Cardiac muscle cell (in vitro differentiated cells and primary cell): ENCODE measurements around the gene FAM83C. TPM values are rescaled to one million over a fixed set of nuclear protein-coding genes. Genes with fewer than 3 reads are reported as not detected.
A peak's percentile ranks its signal among the peaks of the same experiment; 100 is the strongest.

Source experiments
- DNase-seq, 2 donors: peaks; one replicate each; pipeline versions ENCODE4 v3.0.0 to v3.0.0-alpha.2; 2010 to 2017; ENCODE audit warnings: low read depth in 1 of 2, low spot score in 1 of 2
- H3K27ac ChIP-seq: fragments of 200-600 bp; sonication (generic); 2 replicates; pipeline ENCODE4 v1.5.1; 2016
- H3K27me3 ChIP-seq: fragments of 200-600 bp; sonication (generic); 2 replicates; pipeline ENCODE4 v1.6.0; 2016; ENCODE audit warnings: control low read depth
- H3K36me3 ChIP-seq: fragments of 200-600 bp; sonication (generic); 2 replicates; pipeline ENCODE4 v1.5.1; 2016; ENCODE audit warnings: control low read depth
- H3K4me1 ChIP-seq: fragments of 200-600 bp; sonication (generic); 2 replicates; pipeline ENCODE4 v1.8.1; 2017; ENCODE audit warnings: low read depth, mild to moderate bottlenecking, mixed run types
- H3K4me3 ChIP-seq: fragments of 200-600 bp; sonication (generic); 2 replicates; pipeline ENCODE4 v1.5.1; 2016; ENCODE audit warnings: mild to moderate bottlenecking
- H3K9me3 ChIP-seq: fragments of 200-600 bp; sonication (generic); 2 replicates; pipeline ENCODE4 v1.5.1; 2017; ENCODE audit warnings: low read depth, mild to moderate bottlenecking, control low read depth
- polyA plus RNA-seq: library from polyadenylated mRNA; unstranded; fragments of >200 nt; fragmentation: Nextera tagmentation; extraction: Ambion mirVana; gene quantifications from 2 replicates; pipeline ENCODE4 v1.2.1, GENCODE V29; 2016
- total RNA-seq: library from RNA; depleted of rRNA; stranded (reverse); fragments of >200 nt; gene quantifications from 2 replicates; pipeline ENCODE4 v1.2.3, GENCODE V29; 2016
- TF ChIP-seq, protein P1 (sequence below): IDR thresholded peaks from 2 replicates; pipeline ENCODE4 v1.5.1; 2012; ENCODE audit warnings: low read depth, mild to moderate bottlenecking, low read length

The FAM83C gene
- total and polyA plus RNA-seq, 2 experiments from 2014 or later: not detected

DNA sequence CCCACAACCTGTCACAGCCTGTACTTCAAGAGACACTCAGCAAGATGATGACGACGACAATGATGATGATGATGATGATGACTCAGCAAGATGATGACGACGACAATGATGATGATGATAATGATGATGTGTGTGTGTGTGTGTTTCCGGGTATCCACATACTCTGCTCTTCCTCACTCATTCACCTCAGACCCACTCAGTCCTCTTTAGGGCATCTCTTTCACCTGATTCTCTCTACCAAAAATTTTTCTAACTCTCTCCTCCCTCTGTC, 6.5 kb downstream of the FAM83C start:
- TF ChIP-seq, protein P1, sequence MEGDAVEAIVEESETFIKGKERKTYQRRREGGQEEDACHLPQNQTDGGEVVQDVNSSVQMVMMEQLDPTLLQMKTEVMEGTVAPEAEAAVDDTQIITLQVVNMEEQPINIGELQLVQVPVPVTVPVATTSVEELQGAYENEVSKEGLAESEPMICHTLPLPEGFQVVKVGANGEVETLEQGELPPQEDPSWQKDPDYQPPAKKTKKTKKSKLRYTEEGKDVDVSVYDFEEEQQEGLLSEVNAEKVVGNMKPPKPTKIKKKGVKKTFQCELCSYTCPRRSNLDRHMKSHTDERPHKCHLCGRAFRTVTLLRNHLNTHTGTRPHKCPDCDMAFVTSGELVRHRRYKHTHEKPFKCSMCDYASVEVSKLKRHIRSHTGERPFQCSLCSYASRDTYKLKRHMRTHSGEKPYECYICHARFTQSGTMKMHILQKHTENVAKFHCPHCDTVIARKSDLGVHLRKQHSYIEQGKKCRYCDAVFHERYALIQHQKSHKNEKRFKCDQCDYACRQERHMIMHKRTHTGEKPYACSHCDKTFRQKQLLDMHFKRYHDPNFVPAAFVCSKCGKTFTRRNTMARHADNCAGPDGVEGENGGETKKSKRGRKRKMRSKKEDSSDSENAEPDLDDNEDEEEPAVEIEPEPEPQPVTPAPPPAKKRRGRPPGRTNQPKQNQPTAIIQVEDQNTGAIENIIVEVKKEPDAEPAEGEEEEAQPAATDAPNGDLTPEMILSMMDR: no peak
- Histone ChIP-seq H3K27me3 (no peaks in the 10 kb centered on the region), H3K4me1 (peaks cover 6% of the 10 kb centered on the region), H3K9me3 (no peaks in the 10 kb centered on the region), H3K36me3 (peaks cover 6% of the 10 kb centered on the region), H3K4me3 (no peak overlapping the region), H3K27ac (no peak overlapping the region)
- no peak for DNase-seq

DNA sequence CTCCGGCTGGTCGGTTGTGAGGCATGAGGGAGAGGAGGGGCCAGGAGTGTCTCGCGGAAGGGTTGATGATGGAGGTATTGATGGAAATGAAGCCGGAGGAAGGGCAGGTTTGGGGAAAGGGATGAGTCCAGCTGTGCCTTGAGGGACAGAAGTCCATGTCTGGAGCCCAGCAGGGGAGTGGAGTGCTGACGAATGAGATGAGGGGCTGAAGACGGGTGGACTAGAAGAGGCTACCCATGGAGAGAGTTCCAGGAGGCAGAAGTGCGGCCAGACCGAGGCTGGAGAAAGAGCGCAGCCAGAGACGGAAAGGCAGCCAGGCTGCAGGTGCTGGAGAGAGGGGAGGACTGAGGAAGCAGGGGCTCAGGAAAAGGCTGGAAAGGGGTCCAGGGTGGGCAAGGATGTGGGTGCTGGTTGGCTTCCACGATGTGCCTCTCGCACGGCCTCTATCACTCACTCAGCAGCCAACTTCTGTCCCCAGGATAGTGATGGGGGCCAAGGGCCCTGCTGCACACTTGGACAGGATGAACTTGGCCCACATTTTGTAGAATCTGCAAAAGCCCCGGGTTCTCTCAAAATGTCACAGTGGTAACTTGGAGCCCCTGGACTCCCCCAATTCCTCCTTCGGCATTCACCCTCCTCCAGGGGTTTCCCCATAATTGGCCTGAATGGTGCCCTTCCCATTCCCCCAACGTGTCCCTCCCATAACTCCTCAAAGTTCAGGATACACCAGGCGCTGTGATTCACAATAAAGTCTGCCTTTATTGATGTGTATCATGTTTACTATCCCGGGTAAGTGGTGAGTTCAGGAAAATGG, 7.0 kb downstream of the FAM83C start:
- TF ChIP-seq, protein P1: no peak
- peaks cover 6% of the 10 kb centered on the region for H3K4me1 ChIP-seq
- peak overlapping the region; percentile 32 for H3K27ac ChIP-seq
- H3K27me3 ChIP-seq: no peaks in the 10 kb centered on the region
- peak overlapping the region; percentile 64 for H3K4me3 ChIP-seq
- peaks cover 12% of the 10 kb centered on the region for H3K36me3 ChIP-seq
- DNase-seq: no peak
- no peaks in the 10 kb centered on the region for H3K9me3 ChIP-seq

DNA sequence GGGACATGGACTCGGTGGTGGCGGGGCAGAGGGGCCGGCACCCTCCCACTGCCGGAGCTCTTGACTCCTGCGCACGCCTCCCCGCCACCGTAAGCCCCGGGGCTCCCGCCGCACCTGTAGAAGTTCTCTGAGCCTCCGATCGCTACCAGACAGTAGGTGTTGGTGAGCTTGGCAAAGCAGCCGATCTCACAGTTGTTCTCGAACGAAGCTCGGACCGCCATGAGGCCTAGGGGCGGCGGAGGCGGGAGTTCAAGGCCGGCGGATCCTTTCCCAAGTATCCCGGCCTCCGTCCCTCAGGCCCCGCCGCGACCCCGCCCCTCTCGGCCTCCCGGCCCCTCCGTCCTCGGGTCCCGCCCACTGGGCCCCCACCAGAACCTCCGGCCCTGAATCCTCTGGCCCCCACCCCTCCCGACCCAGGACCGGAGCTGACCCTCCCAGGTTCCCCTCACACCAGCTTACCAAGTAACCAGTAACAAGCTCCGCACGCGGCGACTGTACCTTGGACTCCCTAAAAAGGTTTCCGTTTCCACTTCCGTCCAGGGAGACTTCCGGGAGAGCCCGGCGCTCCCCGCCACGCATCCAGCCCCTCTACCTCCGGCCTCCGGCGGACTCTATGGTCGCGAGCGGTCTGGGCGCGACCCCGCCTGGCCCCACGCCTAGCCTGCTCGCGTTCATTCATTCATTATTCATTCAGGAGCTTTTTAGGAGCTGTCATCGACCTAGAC, 7.8 kb downstream of the FAM83C start, which contains the start of gene EIF6:
EIF6 (minus strand) TSS at position 506 of the 725 bp plus-strand sequence; CDS start at position 221, 285 bp downstream.
- DNase-seq: peak; percentile 89 to 95
- Histone ChIP-seq H3K27ac (peak within 1 kb of the TSS; percentile 86), H3K4me1 (peaks cover 6% of the 10 kb centered on the region), H3K9me3 (no peaks in the 10 kb centered on the region), H3K27me3 (no peaks in the 10 kb centered on the region), H3K36me3 (peaks cover 15% of the 10 kb centered on the region), H3K4me3 (peak within 1 kb of the TSS; percentile 64)
- TF ChIP-seq, protein P1: no peak

DNA sequence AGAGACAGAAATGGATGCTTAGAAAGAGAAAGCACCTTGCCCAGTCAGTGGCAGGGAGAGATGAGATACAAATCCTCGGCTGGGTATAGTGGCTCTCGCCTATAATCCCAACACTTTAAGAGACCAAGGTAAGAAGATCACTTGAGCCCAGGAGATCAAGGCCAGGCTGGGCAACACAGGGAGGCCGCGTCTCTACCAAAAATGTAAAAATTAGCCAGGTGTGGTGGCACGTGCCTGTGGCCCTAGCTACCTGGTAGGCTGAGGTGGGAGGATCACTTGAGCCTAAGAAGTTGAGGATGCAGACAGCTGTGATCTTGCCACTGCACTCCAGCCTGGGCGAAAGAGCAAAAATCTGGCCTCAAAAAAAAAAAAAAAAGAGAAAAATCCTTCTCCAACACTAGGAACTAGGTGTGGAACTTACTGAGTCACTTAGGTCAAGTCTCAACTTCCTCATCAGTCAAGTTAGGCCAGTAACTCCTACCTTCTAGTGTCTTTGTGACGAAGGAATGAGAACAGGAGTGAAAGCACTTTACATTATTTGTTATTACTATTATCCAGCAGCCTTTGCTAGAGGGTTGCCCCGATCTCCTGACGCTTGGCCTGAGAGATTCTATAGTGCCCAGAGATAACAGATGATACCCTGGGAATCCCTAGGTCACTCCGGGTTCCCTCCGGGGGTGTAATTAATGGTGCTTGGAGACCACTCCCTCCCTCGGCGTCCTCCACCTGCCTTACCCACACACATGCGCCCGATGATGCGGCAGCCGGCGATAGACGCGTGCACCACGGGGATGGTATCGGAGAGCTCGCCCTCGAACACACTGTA, 8.6 kb downstream of the FAM83C start:
- no peaks in the 10 kb centered on the region for H3K9me3 ChIP-seq
- TF ChIP-seq, protein P1: no peak
- H3K4me1 ChIP-seq: peaks cover 6% of the 10 kb centered on the region
- H3K27ac ChIP-seq: peak overlapping the region; percentile 86
- peak overlapping the region; percentile 64 for H3K4me3 ChIP-seq
- DNase-seq: no peak
- H3K27me3 ChIP-seq: no peaks in the 10 kb centered on the region
- H3K36me3 ChIP-seq: peaks cover 16% of the 10 kb centered on the region

DNA sequence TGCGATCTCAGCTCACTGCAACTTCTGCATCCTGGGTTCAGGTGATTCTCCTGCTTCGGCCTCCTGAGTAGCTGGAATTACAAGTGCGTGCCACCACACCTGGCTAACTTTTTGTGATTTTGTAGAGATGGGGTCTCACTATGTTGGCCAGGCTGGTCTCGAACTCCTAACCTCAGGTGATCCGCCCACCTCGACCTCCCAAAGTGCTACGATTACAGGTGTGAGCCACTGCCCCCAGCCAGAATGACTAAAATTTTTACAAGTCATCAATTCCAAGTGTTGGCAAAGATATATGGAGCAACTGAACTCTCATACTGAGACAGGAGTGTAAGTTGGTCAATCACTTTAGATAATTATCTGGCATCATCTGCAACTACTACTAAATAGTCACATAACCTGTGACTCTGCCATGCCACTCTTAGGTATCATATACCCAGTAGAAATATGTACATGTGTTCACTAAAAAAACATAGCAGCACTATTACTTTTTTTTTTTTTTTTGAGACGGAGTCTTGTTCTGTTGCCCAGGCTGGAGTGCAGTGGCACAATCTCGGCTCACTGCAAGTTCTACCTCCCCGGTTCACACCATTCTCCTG, 10.6 kb downstream of the FAM83C start:
- DNase-seq: no peak
- Histone ChIP-seq H3K36me3 (peaks cover 16% of the 10 kb centered on the region), H3K4me1 (peaks cover 10% of the 10 kb centered on the region), H3K27ac (no peak overlapping the region), H3K9me3 (no peaks in the 10 kb centered on the region), H3K4me3 (no peak overlapping the region), H3K27me3 (no peaks in the 10 kb centered on the region)
- TF ChIP-seq, protein P1: no peak
